Smooth muscle cell (in vitro differentiated cells): ENCODE data around the gene IL4I1. TPM values are rescaled to one million over a fixed set of nuclear protein-coding genes. Genes with fewer than 3 reads are reported as not detected.

Experiments
- DNase-seq: peaks from one replicate; lab custom pipeline; 2025; ENCODE audit not compliant: unreplicated experiment; lab: John Stamatoyannopoulos, UW
- H2AFZ ChIP-seq: fragments of 200-600 bp; sonication (generic); 2 replicates; pipeline ENCODE4 v1.6.0; 2016; ENCODE audit warnings: antibody characterized with exemption, low read depth, mild to moderate bottlenecking
- H3F3A ChIP-seq: fragments of 200-600 bp; sonication (generic); 2 replicates; pipeline ENCODE4 v1.6.0; 2017; ENCODE audit warnings: antibody characterized with exemption, low read depth
- H3K27ac ChIP-seq: fragments of 200-600 bp; sonication (generic); 2 replicates; pipeline ENCODE4 v1.5.1; 2016; ENCODE audit warnings: low read depth, mild to moderate bottlenecking
- H3K27me3 ChIP-seq: fragments of 200-600 bp; sonication (generic); 2 replicates; pipeline ENCODE4 v1.6.1; 2016; ENCODE audit warnings: low read depth, mild to moderate bottlenecking
- H3K36me3 ChIP-seq: fragments of 200-600 bp; sonication (generic); 2 replicates; pipeline ENCODE4 v1.5.1; 2016; ENCODE audit warnings: low read depth
- H3K4me1 ChIP-seq: fragments of 200-600 bp; sonication (generic); 2 replicates; pipeline ENCODE4 v1.5.1; 2016; ENCODE audit warnings: low read depth
- H3K4me2 ChIP-seq: fragments of 200-600 bp; sonication (generic); 2 replicates; pipeline ENCODE4 v1.6.0; 2016; ENCODE audit warnings: mild to moderate bottlenecking
- H3K4me3 ChIP-seq: fragments of 200-600 bp; sonication (generic); 2 replicates; pipeline ENCODE4 v1.5.1; 2016; ENCODE audit warnings: mild to moderate bottlenecking
- H3K79me2 ChIP-seq: fragments of 200-600 bp; sonication (generic); 2 replicates; pipeline ENCODE4 v1.6.0; 2016; ENCODE audit warnings: low read depth, mild to moderate bottlenecking
- H3K9ac ChIP-seq: fragments of 200-600 bp; sonication (generic); 2 replicates; pipeline ENCODE4 v1.6.0; 2016; ENCODE audit warnings: low read depth
- H3K9me3 ChIP-seq: fragments of 200-600 bp; sonication (generic); replicated peaks from 2 replicates; pipeline ENCODE4 v1.5.1; 2016; ENCODE audit warnings: low read depth
- H4K20me1 ChIP-seq: fragments of 200-600 bp; sonication (generic); 2 replicates; pipeline ENCODE4 v1.6.0; 2016; ENCODE audit warnings: low read depth
- CTCF ChIP-seq: fragments of 200-600 bp; sonication (generic); IDR thresholded peaks from 2 replicates; pipeline ENCODE4 v1.5.1; 2017; ENCODE audit warnings: borderline replicate concordance, mild to moderate bottlenecking, antibody characterized with exemption; ENCODE audit not compliant: insufficient read depth, poor library complexity, severe bottlenecking
- WGBS: methylation state at CpG from one replicate; pipeline ENCODE4 v1.1.7; 2016; ENCODE audit warnings: low lambda C conversion rate; 5-methylcytosine and 5-hydroxymethylcytosine counted together
- polyA plus RNA-seq: library from polyadenylated mRNA; unstranded; fragments of >200 nt; fragmentation: Nextera tagmentation; extraction: Ambion mirVana; gene quantifications from 2 replicates; pipeline ENCODE4 v1.2.1, GENCODE V29; 2016
- total RNA-seq: library from RNA; depleted of rRNA; stranded (reverse); fragments of >200 nt; gene quantifications from 2 replicates; pipeline ENCODE4 v1.2.3, GENCODE V29; 2014

Gene IL4I1
- total and polyA plus RNA-seq, 2 experiments from 2014 or later = 1.3 TPM; not detected in 1

GRCh38 chr19:49924004-49924880 is 27.6 kb upstream of the IL4I1 start:
- Histone ChIP-seq H3K4me1 (peaks cover 3% of the 10 kb centered on the region), H3K79me2 (peaks cover 66% of the 10 kb centered on the region), H3K4me2 (no peak overlapping the region), H2AFZ (no peak overlapping the region), H3K9me3 (no peaks in the 10 kb centered on the region), H3K27me3 (no peaks in the 10 kb centered on the region), H3F3A (peaks cover 4% of the 10 kb centered on the region), H4K20me1 (peaks cover 80% of the 10 kb centered on the region), H3K36me3 (no peaks in the 10 kb centered on the region), H3K9ac (no peak overlapping the region), H3K27ac (no peak overlapping the region), H3K4me3 (no peak overlapping the region)
- 94% methylated on average over 25 of the region's 25 CpGs for WGBS
- TF ChIP-seq CTCF = no peak
- no peak for DNase-seq

- Histone ChIP-seq H3K4me3 (no peak overlapping the region), H2AFZ (no peak overlapping the region), H3K27me3 (no peaks in the 10 kb centered on the region), H4K20me1 (peaks cover 88% of the 10 kb centered on the region), H3K27ac (no peak overlapping the region), H3K9me3 (no peaks in the 10 kb centered on the region), H3K4me2 (no peak overlapping the region), H3K36me3 (no peaks in the 10 kb centered on the region), H3K79me2 (peaks cover 70% of the 10 kb centered on the region), H3F3A (no peaks in the 10 kb centered on the region), H3K9ac (no peak overlapping the region), H3K4me1 (peaks cover 3% of the 10 kb centered on the region)
- no peak for DNase-seq
- 98% methylated on average over 29 of the region's 31 CpGs for WGBS
- TF ChIP-seq CTCF = no peak
Observed at GRCh38 chr19:49923055-49924003, 26.6 kb upstream of the IL4I1 start.

DNA sequence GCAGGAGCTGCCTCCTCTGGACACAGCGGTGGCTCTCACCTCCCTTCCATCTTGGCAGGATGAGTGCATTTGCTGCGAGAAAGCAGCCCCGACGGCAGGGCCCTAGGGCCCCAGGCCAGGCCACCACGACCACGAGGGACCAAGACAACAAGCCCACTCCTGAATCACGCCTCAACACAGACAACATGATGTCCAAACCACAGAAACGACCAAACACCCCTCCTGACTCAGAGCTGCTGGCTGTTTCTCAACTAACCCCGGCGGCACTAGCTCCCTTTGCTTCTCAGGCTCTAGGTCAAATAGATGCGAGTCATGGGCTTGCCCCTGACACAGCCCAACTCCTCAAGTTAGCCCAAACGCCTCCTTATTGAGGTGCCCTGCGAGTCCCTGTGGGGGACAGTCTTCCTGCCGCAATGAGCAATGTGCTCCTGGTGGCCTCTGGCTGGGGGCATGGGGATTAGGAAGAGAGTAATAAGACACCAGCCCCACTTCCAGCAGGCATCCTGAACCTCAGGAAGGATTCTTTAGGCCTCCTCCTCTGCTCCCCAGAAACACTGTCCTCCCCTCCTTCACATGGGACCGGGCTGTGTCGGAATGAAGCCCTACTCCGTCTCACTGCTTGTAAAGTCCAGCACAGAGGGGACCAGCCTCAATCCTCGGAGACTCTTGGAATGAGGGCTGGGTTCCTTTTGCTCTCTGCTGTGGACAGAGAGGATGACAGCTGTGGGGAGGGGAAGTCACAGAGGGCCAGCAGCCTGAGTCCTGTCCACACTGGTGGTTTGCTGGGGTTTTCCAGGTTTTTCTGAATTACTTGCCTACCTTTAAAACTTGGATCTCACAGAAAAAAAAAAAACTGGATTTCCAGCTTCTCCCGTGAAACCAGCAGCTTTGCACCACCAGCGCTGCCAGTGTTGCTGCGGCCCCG is 25.4 kb upstream of the IL4I1 start:
- no peak overlapping the region for H3K9ac ChIP-seq
- peaks cover 87% of the 10 kb centered on the region for H4K20me1 ChIP-seq
- H3K4me1 ChIP-seq = no peaks in the 10 kb centered on the region
- H3K27ac ChIP-seq = peak overlapping the region; percentile 25
- TF ChIP-seq CTCF = no peak
- DNase-seq = no peak
- H2AFZ ChIP-seq = no peak overlapping the region
- H3F3A ChIP-seq = no peaks in the 10 kb centered on the region
- H3K4me2 ChIP-seq = no peak overlapping the region
- peaks cover 60% of the 10 kb centered on the region for H3K79me2 ChIP-seq
- no peaks in the 10 kb centered on the region for H3K9me3 ChIP-seq
- no peaks in the 10 kb centered on the region for H3K36me3 ChIP-seq
- H3K4me3 ChIP-seq = no peak overlapping the region
- no peaks in the 10 kb centered on the region for H3K27me3 ChIP-seq
- 70% methylated on average over 22 of the region's 22 CpGs for WGBS
